Brain pericyte (primary cell): ENCODE results near the gene INPP4B.

Experiments used
- DNase-seq: peaks from one replicate; pipeline ENCODE4 v3.0.0-alpha.2; 2012; ENCODE audit warnings: low read depth, low spot score

INPP4B gene

DNA sequence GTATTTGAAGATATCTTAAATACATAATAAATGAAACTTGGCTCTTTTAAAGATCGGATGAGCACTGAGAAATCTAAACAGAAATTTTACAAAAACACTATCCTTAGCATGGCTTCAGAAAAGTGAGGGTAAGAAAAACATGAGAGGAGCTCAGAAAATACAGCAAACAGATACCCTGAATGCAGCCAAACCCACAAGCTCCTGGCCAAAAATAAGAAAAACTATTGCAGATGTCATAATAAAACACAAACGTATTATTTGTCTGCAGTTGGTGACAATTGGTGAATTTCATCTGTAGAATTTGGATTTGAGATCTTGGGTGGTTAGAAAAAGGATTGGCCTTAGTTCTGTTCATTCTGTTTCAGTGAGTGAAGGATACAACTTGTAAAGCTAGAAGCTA lies 603.9 kb downstream of the INPP4B start:
- no peak for DNase-seq

DNA sequence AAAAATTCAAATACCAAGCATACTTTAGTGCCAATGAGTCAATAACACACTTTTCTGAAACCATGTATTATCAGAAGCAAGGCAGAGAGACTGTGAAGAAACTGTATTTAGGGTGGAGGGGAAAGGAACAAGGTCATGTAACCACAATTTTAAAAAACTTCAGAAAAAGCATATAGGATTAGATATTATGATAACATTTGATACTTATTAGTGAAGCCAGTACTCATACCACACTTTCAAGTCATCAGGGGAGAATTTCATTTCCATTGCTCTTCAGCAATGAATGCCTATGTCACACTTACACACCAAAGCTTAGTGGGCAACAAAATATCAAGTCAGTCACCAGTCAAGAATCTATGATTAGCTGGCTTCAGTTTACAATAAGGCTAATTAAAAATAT lies 607.5 kb downstream of the INPP4B start:
- no peak for DNase-seq

DNA sequence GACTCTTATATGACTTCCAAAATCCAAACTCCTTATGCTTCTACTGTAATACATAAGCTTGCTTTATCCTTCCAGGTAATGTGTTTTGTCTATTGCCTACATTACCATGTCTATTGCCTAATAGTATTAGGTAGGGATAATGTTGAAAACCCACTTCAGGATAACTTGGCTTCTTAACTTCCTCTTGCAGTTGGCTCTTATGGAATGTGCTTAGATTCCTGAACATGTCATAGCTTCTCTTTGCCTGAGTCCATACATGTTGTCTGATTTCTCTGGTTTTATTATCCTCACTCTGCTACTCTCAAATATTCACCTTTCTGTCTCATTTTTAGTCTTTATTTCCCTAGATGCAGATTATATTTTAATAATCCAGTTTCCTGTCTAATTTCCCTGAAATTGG lies 609.8 kb downstream of the INPP4B start:
- DNase-seq: no peak

DNA sequence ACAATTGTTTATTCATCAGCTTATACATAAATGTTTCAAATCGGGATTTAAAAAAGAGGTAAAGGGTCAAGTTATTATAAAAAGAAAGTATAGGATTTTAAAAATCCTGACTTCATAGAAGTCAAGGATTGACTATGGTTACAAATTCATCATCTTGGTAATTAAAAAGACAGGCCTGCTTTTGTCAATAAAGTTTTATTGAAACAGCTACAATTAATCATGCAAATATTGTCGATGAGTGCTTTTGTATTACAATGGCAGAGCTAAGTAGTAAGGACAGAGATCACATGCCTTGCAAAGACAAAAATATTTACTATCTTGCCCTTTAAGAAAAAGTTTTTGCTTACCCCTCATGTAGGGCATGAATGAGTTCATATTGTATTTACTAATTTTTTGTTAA lies 614.3 kb downstream of the INPP4B start:
- no peak for DNase-seq

GRCh38 chr4:142230991-142231390 lies 615.1 kb downstream of the INPP4B start:
- no peak for DNase-seq

GRCh38 chr4:142226014-142226413 lies 620.1 kb downstream of the INPP4B start:
- DNase-seq: no peak

- no peak for DNase-seq
Measured at GRCh38 chr4:142222127-142222526, 624.0 kb downstream of the INPP4B start.

DNA sequence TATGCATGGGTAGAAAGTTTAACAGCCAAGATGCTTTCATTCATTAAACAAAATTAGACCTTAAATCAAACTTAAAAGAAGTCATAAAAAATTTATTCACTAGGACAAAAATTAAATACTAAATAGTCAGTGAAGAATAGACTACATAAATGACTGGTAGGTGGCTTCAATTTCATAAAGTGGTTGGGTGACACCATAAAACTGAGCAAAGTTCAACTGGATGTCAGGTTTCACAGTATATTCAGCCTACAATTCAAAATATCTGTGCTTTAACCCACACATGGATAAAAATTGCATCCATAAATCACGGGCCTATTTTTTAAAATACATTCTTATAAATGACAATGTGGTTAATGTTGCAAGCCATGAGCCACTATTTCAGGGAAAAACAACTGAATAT lies 627.4 kb downstream of the INPP4B start:
- no peak for DNase-seq

- DNase-seq: no peak
Measured at GRCh38 chr4:142211444-142211843, 634.7 kb downstream of the INPP4B start.

GRCh38 chr4:142203505-142203904 lies 642.6 kb downstream of the INPP4B start:
- DNase-seq: no peak

DNA sequence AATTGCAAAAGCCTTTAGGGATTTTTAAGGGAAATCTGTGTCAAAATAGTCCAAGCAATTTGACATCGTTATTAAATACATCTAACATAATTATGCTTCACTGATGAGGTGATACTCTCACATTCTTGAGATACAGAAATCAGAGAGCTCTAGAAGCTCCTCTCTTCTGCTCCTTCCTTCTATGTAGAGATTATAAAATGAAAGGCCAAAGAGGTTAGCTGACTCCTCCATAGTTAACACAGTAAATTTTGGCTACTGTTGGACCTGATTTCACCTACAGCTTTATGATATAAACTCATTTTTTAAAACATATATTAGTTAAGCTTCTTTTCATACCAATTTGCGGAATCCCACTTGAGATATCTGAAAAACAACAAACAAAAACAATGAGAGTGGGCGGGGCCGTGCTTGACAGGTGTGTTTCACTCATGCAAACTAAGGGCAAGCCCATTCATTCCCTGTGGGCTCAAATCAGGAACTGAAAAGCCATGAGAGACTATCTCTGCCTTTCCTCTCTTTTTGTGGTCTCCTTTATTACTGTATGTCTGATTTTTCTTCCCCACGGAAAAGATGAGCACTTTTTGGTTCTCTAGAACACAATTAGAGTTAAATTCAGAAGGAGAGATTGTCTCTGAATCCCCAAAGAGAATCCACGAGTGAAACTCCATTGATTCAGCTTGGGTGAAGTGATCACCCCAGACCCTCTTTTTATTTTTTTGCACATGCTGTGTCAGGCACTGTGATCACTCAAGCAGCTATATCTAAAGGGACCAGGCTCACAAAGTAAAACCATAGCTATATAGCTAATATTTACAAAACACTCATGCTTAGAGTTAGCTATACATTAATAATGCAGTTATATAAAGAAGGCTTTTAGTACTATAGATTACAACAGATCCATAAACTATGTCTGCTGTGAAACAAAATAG lies 643.4 kb downstream of the INPP4B start:
- DNase-seq: no peak

GRCh38 chr4:142201041-142201440 lies 645.1 kb downstream of the INPP4B start:
- no peak for DNase-seq

GRCh38 chr4:142194905-142195304 lies 651.2 kb downstream of the INPP4B start:
- no peak for DNase-seq

- no peak for DNase-seq
Measured at GRCh38 chr4:142191901-142192300, 654.2 kb downstream of the INPP4B start.

DNA sequence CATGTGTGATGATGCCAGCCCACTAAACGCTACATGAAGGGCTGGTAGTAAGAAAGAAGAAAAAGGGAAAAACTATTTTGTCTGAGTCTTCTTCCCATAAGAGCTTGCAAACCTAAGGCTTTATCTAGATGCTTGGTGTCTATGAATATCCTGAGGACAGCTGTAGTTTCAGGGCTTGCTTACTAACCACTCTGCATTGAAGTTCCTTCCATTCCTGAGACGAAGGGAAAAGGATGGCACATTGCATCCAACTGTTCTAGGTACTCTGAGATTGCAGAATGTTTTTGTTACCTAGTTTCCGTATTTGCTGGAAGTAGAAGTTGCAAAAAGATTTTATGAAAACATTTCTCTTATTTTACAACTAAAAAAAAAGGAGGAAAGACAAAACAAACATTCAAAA lies 665.1 kb downstream of the INPP4B start:
- no peak for DNase-seq

- no peak for DNase-seq
Measured at GRCh38 chr4:142169216-142169615, 676.9 kb downstream of the INPP4B start.

DNA sequence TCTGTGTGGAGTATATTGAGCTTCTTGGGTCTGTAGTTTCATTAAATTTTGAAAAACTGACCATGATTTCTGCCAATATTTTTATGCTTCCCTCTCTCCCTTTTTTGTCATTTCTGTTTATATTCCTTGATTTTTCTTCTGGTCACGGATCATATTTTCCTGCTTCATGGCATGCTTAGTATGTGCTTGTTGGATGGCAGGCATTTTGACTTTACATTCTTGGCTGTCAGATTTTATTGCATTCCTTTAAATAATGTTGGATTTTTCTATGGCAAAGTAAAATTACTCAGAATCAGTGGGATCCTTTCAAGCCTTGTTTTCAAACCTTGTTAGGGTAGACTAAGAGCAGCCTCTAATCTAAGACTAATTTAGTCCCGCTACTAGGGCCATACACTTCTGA lies 677.9 kb downstream of the INPP4B start:
- no peak for DNase-seq

DNA sequence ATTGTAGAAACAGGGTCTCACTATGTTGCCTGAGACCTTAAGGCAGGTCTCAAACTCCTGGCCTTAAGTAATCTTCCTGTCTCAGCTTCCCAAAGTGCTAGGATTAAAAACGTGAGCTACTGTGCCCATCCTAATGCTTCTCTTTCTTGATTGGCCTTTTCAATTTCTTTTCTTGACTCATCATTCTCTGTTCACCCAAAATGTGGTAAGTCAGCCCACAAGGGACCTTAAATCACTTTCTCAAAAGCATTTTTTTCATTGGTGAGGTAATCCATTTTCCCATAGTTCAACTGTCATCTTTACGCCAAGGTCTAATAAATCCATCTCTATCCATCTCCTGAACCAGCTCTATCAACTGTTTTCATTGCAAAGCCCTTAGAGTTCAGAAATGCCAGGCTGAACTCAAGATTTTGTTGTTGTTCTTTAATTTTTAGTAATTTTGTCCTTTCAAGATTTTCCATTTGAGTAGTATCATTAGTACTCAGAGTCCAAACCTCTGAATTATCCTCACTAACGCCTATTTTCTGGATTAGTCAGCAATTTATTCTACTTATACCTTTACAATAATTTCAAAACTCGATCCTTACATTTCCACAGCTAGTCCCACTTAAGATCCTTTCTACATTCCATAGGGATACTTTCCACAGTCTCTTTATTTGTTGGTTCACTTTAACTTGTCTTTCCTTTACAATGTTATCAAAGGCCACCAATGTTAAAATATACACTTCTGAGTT lies 681.2 kb downstream of the INPP4B start:
- DNase-seq: no peak

GRCh38 chr4:142161086-142161485 lies 685.0 kb downstream of the INPP4B start:
- DNase-seq: no peak

DNA sequence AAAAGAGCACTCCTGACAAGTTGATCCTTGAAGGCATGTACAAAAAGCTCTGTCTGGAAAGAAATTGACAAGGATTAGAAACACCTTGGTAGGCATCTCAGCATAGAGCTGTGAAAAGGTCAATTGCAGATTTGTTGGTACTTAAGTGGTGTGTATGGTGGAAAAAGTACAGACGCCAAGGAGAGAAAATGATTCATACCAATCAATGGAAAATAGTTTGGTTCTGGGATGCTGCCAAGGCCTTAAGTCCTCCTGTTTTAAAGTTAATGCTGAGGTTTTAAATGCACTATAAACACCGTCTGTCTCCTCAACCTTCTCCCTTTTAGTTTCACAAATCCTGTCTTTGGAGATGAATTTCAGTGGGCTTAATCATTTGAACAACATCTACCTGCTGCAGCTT lies 685.6 kb downstream of the INPP4B start:
- no peak for DNase-seq

DNA sequence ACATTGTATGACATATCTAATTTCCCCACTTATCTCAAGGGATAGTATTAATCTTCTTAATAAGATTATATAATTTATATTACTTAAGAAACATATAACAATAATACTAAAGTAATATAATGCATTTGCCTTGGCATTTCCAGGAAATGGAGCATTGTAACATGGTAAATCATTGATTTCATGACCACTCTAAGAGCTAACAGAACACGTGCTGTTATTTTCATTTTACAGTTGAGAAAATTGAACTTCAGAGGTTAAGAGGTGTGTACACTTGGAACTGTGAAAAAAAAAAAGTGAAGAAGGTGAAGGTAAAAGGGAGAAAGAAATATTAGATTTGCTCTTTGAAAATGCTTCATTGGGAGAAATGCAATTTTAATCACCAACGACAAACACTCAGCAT lies 687.1 kb downstream of the INPP4B start:
- no peak for DNase-seq

DNA sequence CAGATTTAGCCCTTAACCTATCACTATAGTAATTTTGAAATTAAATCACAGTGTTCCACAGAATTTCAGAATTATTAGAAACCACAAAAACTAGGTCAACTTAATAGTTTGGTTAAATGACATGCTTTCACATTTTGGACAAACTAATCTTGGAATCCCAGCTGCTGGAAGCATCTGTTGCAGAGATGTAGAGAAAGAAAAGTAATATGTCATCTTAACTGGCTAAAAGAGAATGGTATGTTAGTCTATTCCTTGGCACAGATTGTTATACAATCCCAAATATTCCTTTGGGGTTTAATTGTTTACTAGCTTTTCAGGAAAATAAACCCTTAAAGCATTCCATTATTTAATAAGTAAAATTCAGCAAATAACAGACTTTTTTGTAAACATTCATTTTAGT lies 689.8 kb downstream of the INPP4B start:
- no peak for DNase-seq

DNA sequence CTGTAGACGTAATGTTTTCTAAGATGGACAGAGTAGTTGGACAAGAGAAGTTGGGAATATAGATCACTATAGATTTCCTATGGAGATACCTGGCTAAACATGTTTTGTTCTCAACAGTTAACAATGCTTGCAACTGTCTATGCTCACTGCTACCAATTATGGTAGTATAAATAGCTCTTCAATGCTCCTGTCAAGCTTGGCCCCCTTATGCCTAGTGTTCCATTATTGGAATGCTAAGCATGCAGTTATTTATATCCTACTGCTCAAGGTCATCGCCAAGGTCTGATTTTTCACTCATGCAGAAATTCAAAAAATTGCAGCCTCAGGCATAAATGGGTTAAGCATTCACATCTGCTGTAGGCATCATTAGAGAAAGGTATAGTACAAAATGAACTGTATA lies 690.8 kb downstream of the INPP4B start:
- no peak for DNase-seq
